ENCODE results near the gene SMIM34. TPM values are rescaled to one million over a fixed set of nuclear protein-coding genes. Genes with fewer than 3 reads are reported as not detected.
A peak's percentile ranks its signal among the peaks of the same experiment; 100 is the strongest.

SMIM34 gene
- total RNA-seq, 2 donors from 2014 or later: not detected

DNA sequence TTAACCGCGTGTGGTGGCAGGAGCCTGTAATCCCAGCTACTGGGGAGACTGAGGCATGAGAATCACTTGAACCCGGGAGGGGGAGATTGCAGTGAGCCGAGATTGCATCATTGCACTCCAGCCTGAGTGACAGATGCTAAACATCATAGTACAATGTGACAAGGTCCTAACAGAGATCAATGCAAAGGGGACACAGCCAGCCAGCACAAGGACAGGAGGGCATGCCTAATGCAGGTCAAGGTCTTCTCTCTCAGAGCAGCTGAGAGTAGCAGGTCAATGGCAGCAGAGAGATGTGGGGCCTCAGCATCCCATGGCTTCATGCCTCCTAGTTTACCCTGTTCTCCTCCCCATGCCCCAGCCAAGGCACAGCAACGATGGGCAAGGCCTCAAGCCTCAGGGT, 51.4 kb downstream of the SMIM34 start:
- no peaks in the 10 kb centered on the region for H3K4me1 ChIP-seq
- ATAC-seq (no peak), DNase-seq (peak in 1 of 4 donors; percentile 1)
- H3K36me3 ChIP-seq (replicated peaks in 1 of 2; ENCODE audit: insufficient read depth in 1 of 2, low read depth in 2 of 2): no peaks in the 10 kb centered on the region
- intact Hi-C loops (cut with DNase I): no loop called here
- no peak overlapping the region for H3K27ac ChIP-seq
- H3K9me3 ChIP-seq: no peaks in the 10 kb centered on the region
- no peak overlapping the region for H3K4me3 ChIP-seq
- no peaks in the 10 kb centered on the region for H3K27me3 ChIP-seq
- TF ChIP-seq POLR2A (IDR thresholded peaks at IDR 0.05): no peak
- TF ChIP-seq, protein P1, sequence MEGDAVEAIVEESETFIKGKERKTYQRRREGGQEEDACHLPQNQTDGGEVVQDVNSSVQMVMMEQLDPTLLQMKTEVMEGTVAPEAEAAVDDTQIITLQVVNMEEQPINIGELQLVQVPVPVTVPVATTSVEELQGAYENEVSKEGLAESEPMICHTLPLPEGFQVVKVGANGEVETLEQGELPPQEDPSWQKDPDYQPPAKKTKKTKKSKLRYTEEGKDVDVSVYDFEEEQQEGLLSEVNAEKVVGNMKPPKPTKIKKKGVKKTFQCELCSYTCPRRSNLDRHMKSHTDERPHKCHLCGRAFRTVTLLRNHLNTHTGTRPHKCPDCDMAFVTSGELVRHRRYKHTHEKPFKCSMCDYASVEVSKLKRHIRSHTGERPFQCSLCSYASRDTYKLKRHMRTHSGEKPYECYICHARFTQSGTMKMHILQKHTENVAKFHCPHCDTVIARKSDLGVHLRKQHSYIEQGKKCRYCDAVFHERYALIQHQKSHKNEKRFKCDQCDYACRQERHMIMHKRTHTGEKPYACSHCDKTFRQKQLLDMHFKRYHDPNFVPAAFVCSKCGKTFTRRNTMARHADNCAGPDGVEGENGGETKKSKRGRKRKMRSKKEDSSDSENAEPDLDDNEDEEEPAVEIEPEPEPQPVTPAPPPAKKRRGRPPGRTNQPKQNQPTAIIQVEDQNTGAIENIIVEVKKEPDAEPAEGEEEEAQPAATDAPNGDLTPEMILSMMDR (IDR thresholded peaks at IDR 0.05): no peak
- WGBS, 2 donors: 77 to 85% methylated on average over 5 of the region's 5 CpGs

DNA sequence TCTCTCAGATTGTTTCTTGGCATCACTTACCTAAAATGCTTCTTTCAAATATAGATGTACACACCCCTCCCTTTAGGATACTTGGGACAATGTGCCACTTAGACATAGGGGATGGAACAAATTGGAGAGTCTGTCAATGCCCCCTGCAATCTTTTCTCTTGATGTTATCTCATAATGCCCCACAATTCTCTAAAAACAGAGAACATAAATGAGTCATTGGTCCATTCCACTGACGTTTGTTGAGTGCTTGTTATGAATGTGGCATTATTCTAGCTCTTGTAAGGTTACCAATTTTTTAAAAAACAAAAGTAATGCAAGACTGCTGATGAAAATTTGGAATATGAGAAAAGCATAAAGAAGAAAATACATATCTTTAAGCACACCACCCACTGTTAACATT, 54.0 kb downstream of the SMIM34 start:
- Histone ChIP-seq H3K27ac (no peak overlapping the region), H3K36me3 (replicated peaks in 1 of 2; ENCODE audit: insufficient read depth in 1 of 2, low read depth in 2 of 2) (no peaks in the 10 kb centered on the region), H3K9me3 (no peaks in the 10 kb centered on the region), H3K27me3 (no peaks in the 10 kb centered on the region), H3K4me3 (no peak overlapping the region), H3K4me1 (no peaks in the 10 kb centered on the region)
- intact Hi-C loops (cut with DNase I): no loop called here
- ATAC-seq (no peak), DNase-seq (no peak)
- TF ChIP-seq POLR2A (IDR thresholded peaks at IDR 0.05): no peak
- TF ChIP-seq, protein P1 (IDR thresholded peaks at IDR 0.05): no peak
- whole genome bisulfite sequencing, 2 donors: 10 to 48% methylated on average over 1 of the region's 1 CpG

Small RNA genes lying within 50 kb of the gene (small RNA-seq; reads per million reads assigned to genes)
- gene RF00614: not detected

Other genes with a start within 250 kb of the SMIM34 start
- not detected for gene KCNE2, start 59.9 kb downstream of the SMIM34 start, total RNA-seq
- gene SMIM11, start 48.4 kb downstream of the SMIM34 start, total RNA-seq: 10 to 100 TPM in 1 of 2 donors, 1 to 10 TPM in 1; 3.4 to 22.1 TPM
- gene KCNE1, start 88.3 kb upstream of the SMIM34 start, total RNA-seq: 1 to 10 TPM in 1 of 2 donors, not detected in 1; 1.0 TPM
- 10 to 100 TPM; 20.8 to 29.0 TPM for gene RCAN1, start 191.2 kb upstream of the SMIM34 start, total RNA-seq
- 1 to 10 TPM in 1 of 2 donors, under 1 TPM in 1; 0.99 to 1.8 TPM for gene CLIC6, start 245.0 kb upstream of the SMIM34 start, total RNA-seq